ENCODE data around the gene ROBO1. TPM values are rescaled to one million over a fixed set of nuclear protein-coding genes. Genes with fewer than 3 reads are reported as not detected.

ROBO1 gene
- total RNA-seq, 2 experiments from 2014 or later: 3.0 to 3.1 TPM

GRCh38 chr3:78801926-78802561, 965.8 kb downstream of the ROBO1 start:
- no peak overlapping the region for H3K27ac Mint-ChIP-seq
- no peak for DNase-seq

GRCh38 chr3:78799681-78800080, 968.1 kb downstream of the ROBO1 start:
- DNase-seq (no peak), ATAC-seq (no peak)
- Mint-ChIP-seq H3K9me3 (ENCODE audit: insufficient read depth) (peaks cover 9% of the 10 kb centered on the region), H3K4me3 (no peak overlapping the region), H3K27ac (no peak overlapping the region), H3K36me3 (ENCODE audit: low read depth) (no peaks in the 10 kb centered on the region), H3K4me1 (ENCODE audit: low read depth) (peaks cover 9% of the 10 kb centered on the region), H3K27me3 (ENCODE audit: low read depth) (no peaks in the 10 kb centered on the region)
- CTCF ChIA-PET: no interaction called here
- POLR2A ChIA-PET: no interaction called here

More at GRCh38 chr3:78801926-78802561, 965.8 kb downstream of the ROBO1 start:
- H3K9me3 Mint-ChIP-seq (ENCODE audit: insufficient read depth): peaks cover 13% of the 10 kb centered on the region
- no peaks in the 10 kb centered on the region for H3K27me3 Mint-ChIP-seq (ENCODE audit: low read depth)
- ATAC-seq: no peak
- CTCF ChIA-PET: no interaction called here
- H3K36me3 Mint-ChIP-seq (ENCODE audit: low read depth): no peaks in the 10 kb centered on the region
- POLR2A ChIA-PET: no interaction called here
- peaks cover 3% of the 10 kb centered on the region for H3K4me1 Mint-ChIP-seq (ENCODE audit: low read depth)
- H3K4me3 Mint-ChIP-seq: no peak overlapping the region

DNA sequence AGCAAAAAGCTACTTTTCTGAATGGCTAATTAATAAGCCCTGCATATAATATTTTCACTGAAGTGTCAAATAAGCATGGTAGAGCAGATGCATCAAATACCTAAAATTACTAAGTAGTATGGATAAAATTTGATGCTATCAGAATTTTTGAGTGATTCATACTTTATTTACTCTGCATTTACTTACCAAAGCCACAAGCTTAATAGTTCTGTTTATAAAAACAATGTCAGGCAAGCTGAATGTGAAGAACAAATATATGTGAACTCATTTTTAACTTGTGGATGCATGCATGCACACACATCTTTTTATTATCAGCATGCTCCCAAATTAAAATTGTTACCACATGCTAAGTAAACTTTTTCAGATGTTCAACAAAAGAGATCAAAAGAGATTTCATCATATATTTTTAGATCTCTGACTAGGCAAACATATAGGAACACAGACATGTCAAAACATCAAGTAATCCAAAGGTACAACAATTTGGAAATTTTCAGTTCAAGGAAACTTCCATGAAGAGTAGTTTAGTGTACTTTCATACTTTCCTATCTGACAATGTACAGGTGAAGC, 969.4 kb downstream of the ROBO1 start:
- no peak for ATAC-seq
- no peak for DNase-seq
- no peak overlapping the region for H3K4me3 Mint-ChIP-seq
- ChIA-PET POLR2A (no interaction called here), CTCF (no interaction called here)
- H3K9me3 Mint-ChIP-seq (ENCODE audit: insufficient read depth): peaks cover 9% of the 10 kb centered on the region
- H3K4me1 Mint-ChIP-seq (ENCODE audit: low read depth): peaks cover 9% of the 10 kb centered on the region
- H3K36me3 Mint-ChIP-seq (ENCODE audit: low read depth): no peaks in the 10 kb centered on the region
- H3K27me3 Mint-ChIP-seq (ENCODE audit: low read depth): no peaks in the 10 kb centered on the region
- no peak overlapping the region for H3K27ac Mint-ChIP-seq

- Mint-ChIP-seq H3K27ac (no peak overlapping the region), H3K27me3 (ENCODE audit: low read depth) (no peaks in the 10 kb centered on the region), H3K4me1 (ENCODE audit: low read depth) (peaks cover 7% of the 10 kb centered on the region), H3K36me3 (ENCODE audit: low read depth) (no peaks in the 10 kb centered on the region), H3K4me3 (no peak overlapping the region), H3K9me3 (ENCODE audit: insufficient read depth) (peaks cover under 1% of the 10 kb centered on the region)
- CTCF ChIA-PET: no interaction called here
- DNase-seq (no peak), ATAC-seq (no peak)
- POLR2A ChIA-PET: no interaction called here
Observed at GRCh38 chr3:78794431-78794830, 973.4 kb downstream of the ROBO1 start.

GRCh38 chr3:78792733-78793132, 975.1 kb downstream of the ROBO1 start:
- Mint-ChIP-seq H3K27me3 (ENCODE audit: low read depth) (no peaks in the 10 kb centered on the region), H3K9me3 (ENCODE audit: insufficient read depth) (no peaks in the 10 kb centered on the region), H3K4me3 (no peak overlapping the region), H3K36me3 (ENCODE audit: low read depth) (no peaks in the 10 kb centered on the region), H3K27ac (no peak overlapping the region), H3K4me1 (ENCODE audit: low read depth) (peaks cover 7% of the 10 kb centered on the region)
- DNase-seq: no peak
- ChIA-PET CTCF (no interaction called here), POLR2A (no interaction called here)
- no peak for ATAC-seq

DNA sequence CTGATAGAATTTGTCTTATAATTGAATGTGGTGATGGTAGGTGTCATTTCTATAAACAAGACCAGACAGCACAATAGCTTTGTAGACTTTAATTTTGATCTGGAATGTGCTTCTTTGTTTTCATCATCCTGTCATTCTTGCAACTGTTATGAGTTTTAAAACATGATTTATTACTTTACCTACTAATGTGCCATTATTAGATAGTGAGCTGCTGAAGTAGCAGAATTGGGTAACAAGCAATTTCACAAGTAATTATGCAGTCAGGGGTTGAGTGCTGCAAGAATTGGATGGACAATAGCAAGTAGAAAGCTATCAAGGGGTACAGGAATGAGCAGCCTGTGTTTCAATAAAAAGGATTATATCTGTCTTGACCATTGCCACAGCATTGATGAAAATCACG, 975.6 kb downstream of the ROBO1 start:
- no peaks in the 10 kb centered on the region for H3K9me3 Mint-ChIP-seq (ENCODE audit: insufficient read depth)

DNA sequence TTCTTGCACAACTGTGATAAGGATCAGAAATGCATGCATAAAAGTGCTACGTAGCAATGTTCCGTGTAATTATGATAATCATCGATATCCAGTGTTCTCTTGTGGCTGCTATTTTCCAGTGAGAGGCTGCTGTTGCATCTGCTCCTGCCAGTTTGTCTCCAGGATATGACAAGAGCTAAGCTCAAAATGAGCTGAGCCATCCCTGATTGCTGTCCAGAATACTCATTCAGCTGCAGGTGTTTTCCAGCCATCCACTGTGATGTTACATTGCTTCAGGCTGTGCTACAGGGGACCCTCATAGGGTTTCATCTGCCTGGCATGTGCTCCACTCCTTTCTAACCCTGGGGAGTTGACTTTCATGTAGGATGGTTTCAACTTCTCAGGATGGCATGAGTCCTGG, 976.0 kb downstream of the ROBO1 start:
- ATAC-seq: no peak
- H3K27me3 Mint-ChIP-seq (ENCODE audit: low read depth): no peaks in the 10 kb centered on the region
- H3K4me3 Mint-ChIP-seq: no peak overlapping the region
- no peak for DNase-seq
- ChIA-PET POLR2A (no interaction called here), CTCF (no interaction called here)
- no peak overlapping the region for H3K27ac Mint-ChIP-seq
- H3K36me3 Mint-ChIP-seq (ENCODE audit: low read depth): no peaks in the 10 kb centered on the region
- peaks cover 4% of the 10 kb centered on the region for H3K4me1 Mint-ChIP-seq (ENCODE audit: low read depth)
- H3K9me3 Mint-ChIP-seq (ENCODE audit: insufficient read depth): no peaks in the 10 kb centered on the region

More for the DNA sequence above, 975.6 kb downstream of the ROBO1 start:
- Mint-ChIP-seq H3K36me3 (ENCODE audit: low read depth) (no peaks in the 10 kb centered on the region), H3K27ac (no peak overlapping the region), H3K4me1 (ENCODE audit: low read depth) (peaks cover 7% of the 10 kb centered on the region), H3K27me3 (ENCODE audit: low read depth) (no peaks in the 10 kb centered on the region), H3K4me3 (no peak overlapping the region)
- ATAC-seq: no peak
- POLR2A ChIA-PET: no interaction called here
- no peak for DNase-seq
- CTCF ChIA-PET: no interaction called here

GRCh38 chr3:78788839-78789238, 979.0 kb downstream of the ROBO1 start:
- no peaks in the 10 kb centered on the region for H3K36me3 Mint-ChIP-seq (ENCODE audit: low read depth)
- no peak overlapping the region for H3K27ac Mint-ChIP-seq
- no peak overlapping the region for H3K4me3 Mint-ChIP-seq
- H3K4me1 Mint-ChIP-seq (ENCODE audit: low read depth): no peaks in the 10 kb centered on the region
- ChIA-PET CTCF (no interaction called here), POLR2A (no interaction called here)
- ATAC-seq (no peak), DNase-seq (no peak)
- no peaks in the 10 kb centered on the region for H3K9me3 Mint-ChIP-seq (ENCODE audit: insufficient read depth)
- H3K27me3 Mint-ChIP-seq (ENCODE audit: low read depth): no peaks in the 10 kb centered on the region

- ChIA-PET POLR2A (no interaction called here), CTCF (no interaction called here)
- Mint-ChIP-seq H3K36me3 (ENCODE audit: low read depth) (no peaks in the 10 kb centered on the region), H3K4me3 (no peak overlapping the region), H3K4me1 (ENCODE audit: low read depth) (no peaks in the 10 kb centered on the region), H3K27ac (no peak overlapping the region), H3K9me3 (ENCODE audit: insufficient read depth) (no peaks in the 10 kb centered on the region), H3K27me3 (ENCODE audit: low read depth) (no peaks in the 10 kb centered on the region)
- no peak for DNase-seq
- ATAC-seq: no peak
Observed at GRCh38 chr3:78785004-78785403, 982.8 kb downstream of the ROBO1 start.

GRCh38 chr3:78781351-78781750, 986.4 kb downstream of the ROBO1 start:
- Mint-ChIP-seq H3K4me1 (ENCODE audit: low read depth) (no peaks in the 10 kb centered on the region), H3K27me3 (ENCODE audit: low read depth) (no peaks in the 10 kb centered on the region), H3K27ac (no peak overlapping the region), H3K9me3 (ENCODE audit: insufficient read depth) (no peaks in the 10 kb centered on the region), H3K36me3 (ENCODE audit: low read depth) (no peaks in the 10 kb centered on the region), H3K4me3 (no peak overlapping the region)
- POLR2A ChIA-PET: no interaction called here
- no peak for DNase-seq
- CTCF ChIA-PET: no interaction called here
- no peak for ATAC-seq

- ATAC-seq (no peak), DNase-seq (no peak)
- H3K9me3 Mint-ChIP-seq (ENCODE audit: insufficient read depth): peaks cover 14% of the 10 kb centered on the region
- H3K36me3 Mint-ChIP-seq (ENCODE audit: low read depth): no peaks in the 10 kb centered on the region
- ChIA-PET POLR2A (no interaction called here), CTCF (no interaction called here)
- H3K4me1 Mint-ChIP-seq (ENCODE audit: low read depth): no peaks in the 10 kb centered on the region
- H3K27ac Mint-ChIP-seq: no peak overlapping the region
- H3K4me3 Mint-ChIP-seq: no peak overlapping the region
- no peaks in the 10 kb centered on the region for H3K27me3 Mint-ChIP-seq (ENCODE audit: low read depth)
Observed at GRCh38 chr3:78765671-78766485, 1001.9 kb downstream of the ROBO1 start.

GRCh38 chr3:78764634-78765033, 1003.2 kb downstream of the ROBO1 start:
- CTCF ChIA-PET: no interaction called here
- H3K4me1 Mint-ChIP-seq (ENCODE audit: low read depth): no peaks in the 10 kb centered on the region

More at GRCh38 chr3:78764634-78765033, 1003.2 kb downstream of the ROBO1 start:
- Mint-ChIP-seq H3K27me3 (ENCODE audit: low read depth) (no peaks in the 10 kb centered on the region), H3K9me3 (ENCODE audit: insufficient read depth) (peaks cover 12% of the 10 kb centered on the region), H3K36me3 (ENCODE audit: low read depth) (no peaks in the 10 kb centered on the region), H3K4me3 (no peak overlapping the region), H3K27ac (no peak overlapping the region)
- ATAC-seq (no peak), DNase-seq (no peak)
- POLR2A ChIA-PET: no interaction called here

All from activated CD8-positive, alpha-beta T cell treated with anti-CD3 and anti-CD28 coated beads, Interleukin-2, amount 10 ng/mL, durations not matched to agents 7 days and 5 days (primary cell).